Ovary (tissue), 3 donors: ENCODE measurements around the gene FRMPD2.

Experiments
- POLR2A ChIP-seq: fragments of 450-650 bp; IDR thresholded peaks from one replicate; pipeline ENCODE4 v1.6.1; 2017; ENCODE audit warnings: antibody characterized with exemption, mild to moderate bottlenecking, moderate library complexity
- TF ChIP-seq, protein P1 (sequence below), 3 donors: fragments of 450-650 bp in 2 of 3; fragments of 200-600 bp in 1 of 3; IDR thresholded peaks; one replicate each; pipeline versions ENCODE4 v1.5.1 to v1.8.0; 2016 to 2022; ENCODE audit warnings: antibody characterized with exemption in 3 of 3, mild to moderate bottlenecking in 1 of 3
- donor health status: DM: no; HTN: no; CAD: no.

GRCh38 chr10:48255722-48256121, 18.8 kb downstream of the FRMPD2 start:
- TF ChIP-seq, protein P1, sequence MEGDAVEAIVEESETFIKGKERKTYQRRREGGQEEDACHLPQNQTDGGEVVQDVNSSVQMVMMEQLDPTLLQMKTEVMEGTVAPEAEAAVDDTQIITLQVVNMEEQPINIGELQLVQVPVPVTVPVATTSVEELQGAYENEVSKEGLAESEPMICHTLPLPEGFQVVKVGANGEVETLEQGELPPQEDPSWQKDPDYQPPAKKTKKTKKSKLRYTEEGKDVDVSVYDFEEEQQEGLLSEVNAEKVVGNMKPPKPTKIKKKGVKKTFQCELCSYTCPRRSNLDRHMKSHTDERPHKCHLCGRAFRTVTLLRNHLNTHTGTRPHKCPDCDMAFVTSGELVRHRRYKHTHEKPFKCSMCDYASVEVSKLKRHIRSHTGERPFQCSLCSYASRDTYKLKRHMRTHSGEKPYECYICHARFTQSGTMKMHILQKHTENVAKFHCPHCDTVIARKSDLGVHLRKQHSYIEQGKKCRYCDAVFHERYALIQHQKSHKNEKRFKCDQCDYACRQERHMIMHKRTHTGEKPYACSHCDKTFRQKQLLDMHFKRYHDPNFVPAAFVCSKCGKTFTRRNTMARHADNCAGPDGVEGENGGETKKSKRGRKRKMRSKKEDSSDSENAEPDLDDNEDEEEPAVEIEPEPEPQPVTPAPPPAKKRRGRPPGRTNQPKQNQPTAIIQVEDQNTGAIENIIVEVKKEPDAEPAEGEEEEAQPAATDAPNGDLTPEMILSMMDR (IDR thresholded peaks at IDR 0.05), result no peak
- TF ChIP-seq POLR2A, result no peak
